ENCODE data around the gene GATAD2B. TPM values are rescaled to one million over a fixed set of nuclear protein-coding genes. Genes with fewer than 3 reads are reported as not detected.
A peak's percentile ranks its signal among the peaks of the same experiment; 100 is the strongest.

GATAD2B gene
- total RNA-seq, 1 experiment from 2014 or later: 46.9 TPM

- no peaks in the 10 kb centered on the region; the same call in 1 of the 2 replicates for H3K27me3 Mint-ChIP-seq (ENCODE audit: low read depth)
- no peaks in the 10 kb centered on the region; the same call in 1 of the 2 replicates for H3K36me3 Mint-ChIP-seq
- H3K4me3 Mint-ChIP-seq: no peak overlapping the region
- ChIA-PET CTCF (interaction anchor here (0.9 to 1.2 kb wide), 4 partner anchors 8 to 156 kb away, joined by 3 to 6 read pairs (median 4); partner anchors contain the start of genes DENND4B and NPR1), POLR2A (no interaction called here)
- peaks cover 6% of the 10 kb centered on the region for H3K9me3 Mint-ChIP-seq
- H3K4me1 Mint-ChIP-seq: peaks cover 24% of the 10 kb centered on the region
- H3K27ac Mint-ChIP-seq: no peak overlapping the region
- TF ChIP-seq MLX (CRISPR knock-in tag; IDR thresholded peaks at IDR 0.05): no peak
- TF ChIP-seq SOX15 (CRISPR knock-in tag; IDR thresholded peaks at IDR 0.05): no peak
- TF ChIP-seq PRDM15 (CRISPR knock-in tag; IDR thresholded peaks at IDR 0.05): no peak
- no peak for TF ChIP-seq ZBTB43 (CRISPR knock-in tag; IDR thresholded peaks at IDR 0.05)
- TF ChIP-seq ZNF219 (CRISPR knock-in tag; IDR thresholded peaks at IDR 0.05; ENCODE audit: borderline replicate concordance): no peak
- TF ChIP-seq TCF7 (CRISPR knock-in tag; IDR thresholded peaks at IDR 0.05; ENCODE audit: low read depth): no peak
- TF ChIP-seq NFE2L1 (CRISPR knock-in tag; IDR thresholded peaks at IDR 0.05): no peak
- TF ChIP-seq FOXJ3 (CRISPR knock-in tag; IDR thresholded peaks at IDR 0.05; ENCODE audit: borderline replicate concordance): no peak
- no peak for TF ChIP-seq TP53 (CRISPR knock-in tag; IDR thresholded peaks at IDR 0.05)
- TF ChIP-seq HMGA2 (CRISPR knock-in tag; IDR thresholded peaks at IDR 0.05): no peak
- ATAC-seq (no peak), DNase-seq (ENCODE audit: low spot score) (peak; percentile 10)
Observed at GRCh38 chr1:153790313-153790965, 132.3 kb downstream of the GATAD2B start.

- no peak overlapping the region for H3K4me3 Mint-ChIP-seq
- ATAC-seq (no peak), DNase-seq (ENCODE audit: low spot score) (no peak)
- H3K4me1 Mint-ChIP-seq: peaks cover 18% of the 10 kb centered on the region
- no peak overlapping the region for H3K27ac Mint-ChIP-seq
- no peaks in the 10 kb centered on the region; the same call in 1 of the 2 replicates for H3K36me3 Mint-ChIP-seq
- TF ChIP-seq PRRX2 (CRISPR knock-in tag; IDR thresholded peaks at IDR 0.05): no peak
- no peak for TF ChIP-seq NFYB (CRISPR knock-in tag; conservative IDR thresholded peaks at IDR 0.05; ENCODE audit: low read depth)
- no peak for TF ChIP-seq TP53 (CRISPR knock-in tag; IDR thresholded peaks at IDR 0.05)
- no peak for TF ChIP-seq ZNF281 (CRISPR knock-in tag; IDR thresholded peaks at IDR 0.05)
- no peak for TF ChIP-seq USF1 (CRISPR knock-in tag; IDR thresholded peaks at IDR 0.05)
- H3K27me3 Mint-ChIP-seq (ENCODE audit: low read depth): no peaks in the 10 kb centered on the region; the same call in 1 of the 2 replicates
- H3K9me3 Mint-ChIP-seq: peaks cover 6% of the 10 kb centered on the region
- ChIA-PET POLR2A (no interaction called here), CTCF (interaction anchor here (0.9 to 1.2 kb wide), 4 partner anchors 8 to 157 kb away, joined by 3 to 6 read pairs (median 4); partner anchors contain the start of genes DENND4B and NPR1)
Observed at GRCh38 chr1:153789478-153790034, 133.2 kb downstream of the GATAD2B start.

Data from WTC11 (cell line).